LNCaP clone FGC (cell line): ENCODE measurements around the gene MACROD1.

ENCODE experiments used
- DNase-seq: peaks from one replicate; pipeline ENCODE4 v3.0.0-alpha.2; 2011; ENCODE audit warnings: low read depth
- H3K4me3 ChIP-seq: 2 replicates; pipeline ENCODE4 v1.5.1; 2011; ENCODE audit warnings: mild to moderate bottlenecking, low read depth, low read length, control low read depth
- TF ChIP-seq, protein P1 (sequence below): IDR thresholded peaks from 2 replicates; pipeline ENCODE4 v1.5.1; 2012; ENCODE audit warnings: mild to moderate bottlenecking; ENCODE audit not compliant: control insufficient read depth, insufficient read depth; ENCODE audit errors: extremely low read depth

Gene MACROD1

GRCh38 chr11:64065141-64065465 lies 100.8 kb downstream of the MACROD1 start:
- no peak for DNase-seq

GRCh38 chr11:64064374-64065140 lies 101.4 kb downstream of the MACROD1 start:
- DNase-seq = no peak
- H3K4me3 ChIP-seq = no peak overlapping the region
- TF ChIP-seq, protein P1, sequence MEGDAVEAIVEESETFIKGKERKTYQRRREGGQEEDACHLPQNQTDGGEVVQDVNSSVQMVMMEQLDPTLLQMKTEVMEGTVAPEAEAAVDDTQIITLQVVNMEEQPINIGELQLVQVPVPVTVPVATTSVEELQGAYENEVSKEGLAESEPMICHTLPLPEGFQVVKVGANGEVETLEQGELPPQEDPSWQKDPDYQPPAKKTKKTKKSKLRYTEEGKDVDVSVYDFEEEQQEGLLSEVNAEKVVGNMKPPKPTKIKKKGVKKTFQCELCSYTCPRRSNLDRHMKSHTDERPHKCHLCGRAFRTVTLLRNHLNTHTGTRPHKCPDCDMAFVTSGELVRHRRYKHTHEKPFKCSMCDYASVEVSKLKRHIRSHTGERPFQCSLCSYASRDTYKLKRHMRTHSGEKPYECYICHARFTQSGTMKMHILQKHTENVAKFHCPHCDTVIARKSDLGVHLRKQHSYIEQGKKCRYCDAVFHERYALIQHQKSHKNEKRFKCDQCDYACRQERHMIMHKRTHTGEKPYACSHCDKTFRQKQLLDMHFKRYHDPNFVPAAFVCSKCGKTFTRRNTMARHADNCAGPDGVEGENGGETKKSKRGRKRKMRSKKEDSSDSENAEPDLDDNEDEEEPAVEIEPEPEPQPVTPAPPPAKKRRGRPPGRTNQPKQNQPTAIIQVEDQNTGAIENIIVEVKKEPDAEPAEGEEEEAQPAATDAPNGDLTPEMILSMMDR = no peak

More at GRCh38 chr11:64065141-64065465, 100.8 kb downstream of the MACROD1 start:
- no peak overlapping the region for H3K4me3 ChIP-seq
- TF ChIP-seq, protein P1 = no peak

DNA sequence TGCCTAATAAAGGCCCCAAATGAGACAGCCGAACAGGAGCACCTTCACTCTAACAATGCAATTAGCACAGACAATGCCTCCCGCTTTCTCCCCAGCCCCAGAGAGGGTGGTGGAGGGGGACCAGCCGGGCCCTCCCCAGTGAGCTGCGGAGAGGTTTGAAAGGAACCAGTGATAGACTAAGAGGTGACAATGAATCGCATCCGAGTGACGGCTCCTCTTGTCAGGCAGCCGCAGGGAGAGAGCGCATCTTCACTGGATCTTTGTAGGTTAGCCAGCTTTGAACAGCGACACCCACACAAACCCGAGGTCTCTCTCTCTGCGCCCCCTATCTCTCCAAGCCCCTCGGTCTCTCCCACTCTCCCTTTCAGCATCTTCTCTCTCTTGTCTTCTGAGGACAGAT lies 102.1 kb downstream of the MACROD1 start:
- no peak for DNase-seq
- no peak overlapping the region for H3K4me3 ChIP-seq
- TF ChIP-seq, protein P1 = no peak

GRCh38 chr11:64062185-64063039 lies 103.5 kb downstream of the MACROD1 start:
- H3K4me3 ChIP-seq = no peak overlapping the region
- DNase-seq = no peak
- TF ChIP-seq, protein P1 = no peak

- no peak overlapping the region for H3K4me3 ChIP-seq
- DNase-seq = no peak
- TF ChIP-seq, protein P1 = no peak
Measured at GRCh38 chr11:64060861-64061444, 105.0 kb downstream of the MACROD1 start.

GRCh38 chr11:64060263-64060860 lies 105.6 kb downstream of the MACROD1 start:
- H3K4me3 ChIP-seq = no peak overlapping the region

More at GRCh38 chr11:64060263-64060860, 105.6 kb downstream of the MACROD1 start:
- TF ChIP-seq, protein P1 = no peak
- DNase-seq = no peak
